Measurements from ENCODE around the gene KBTBD12. TPM values are rescaled to one million over a fixed set of nuclear protein-coding genes. Genes with fewer than 3 reads are reported as not detected.

The KBTBD12 gene
- polyA plus RNA-seq, 1 of the 3 experiments (the other 2 are of a cell fraction), result not detected

DNA sequence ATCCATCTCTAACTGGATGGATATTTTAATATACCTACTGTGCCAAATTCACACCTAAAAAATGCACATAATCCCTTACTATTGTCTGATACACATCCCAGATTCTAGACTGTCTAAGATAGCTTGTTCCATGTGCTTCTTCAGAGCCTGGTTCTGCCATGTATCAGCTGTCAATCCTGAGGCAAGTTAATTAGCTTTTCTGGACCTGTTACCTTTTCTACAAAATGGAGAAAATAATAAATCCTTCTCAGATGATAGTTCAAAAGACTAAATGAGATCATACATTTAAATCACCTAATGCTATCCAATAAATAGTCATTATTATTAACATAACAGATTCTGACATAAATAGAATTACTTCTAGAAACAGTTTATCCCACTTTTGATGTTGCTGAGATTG is 66.1 kb downstream of the KBTBD12 start (continued):
- TF ChIP-seq, protein P1, sequence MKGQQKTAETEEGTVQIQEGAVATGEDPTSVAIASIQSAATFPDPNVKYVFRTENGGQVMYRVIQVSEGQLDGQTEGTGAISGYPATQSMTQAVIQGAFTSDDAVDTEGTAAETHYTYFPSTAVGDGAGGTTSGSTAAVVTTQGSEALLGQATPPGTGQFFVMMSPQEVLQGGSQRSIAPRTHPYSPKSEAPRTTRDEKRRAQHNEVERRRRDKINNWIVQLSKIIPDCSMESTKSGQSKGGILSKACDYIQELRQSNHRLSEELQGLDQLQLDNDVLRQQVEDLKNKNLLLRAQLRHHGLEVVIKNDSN (IDR thresholded peaks at IDR 0.05; ENCODE audit: borderline replicate concordance, low read depth), result no peak

DNA sequence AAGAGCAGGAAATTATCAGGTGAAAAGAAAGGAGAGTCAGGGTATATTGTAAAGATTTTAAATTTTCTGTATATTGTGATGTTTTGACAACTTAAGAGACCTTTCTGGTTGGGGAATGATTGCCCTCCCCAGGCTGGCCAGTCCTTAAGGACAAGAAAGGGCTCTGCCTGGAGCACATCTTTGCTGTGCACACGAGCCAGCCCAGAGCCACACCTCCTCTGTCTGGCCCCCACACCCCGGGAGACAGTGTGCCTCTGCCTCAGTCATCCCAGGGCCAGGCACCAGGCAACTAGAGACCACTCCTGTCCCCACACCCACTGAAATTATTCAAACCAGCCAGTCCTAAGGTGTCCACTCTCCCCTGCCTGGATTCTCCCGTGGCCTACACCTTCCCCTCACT is 67.1 kb downstream of the KBTBD12 start:
- Histone ChIP-seq H3K36me3 (replicated peaks in 1 of 2; ENCODE audit: control insufficient read depth in 1 of 2, insufficient read depth in 2 of 2, low read length in 1 of 2) (no peaks in the 10 kb centered on the region), H3K27ac (ENCODE audit: low read depth in 2 of 2, low read length in 1 of 2) (no peak overlapping the region), H3K4me3 (ENCODE audit: low read depth in 2 of 2, low read length in 1 of 2) (no peak overlapping the region), H4K20me1 (ENCODE audit: insufficient read depth) (no peaks in the 10 kb centered on the region), H3K9me3 (no peaks in the 10 kb centered on the region), H2AFZ (ENCODE audit: low read depth) (no peak overlapping the region), H3K79me2 (ENCODE audit: insufficient read depth) (no peaks in the 10 kb centered on the region), H3K4me2 (no peak overlapping the region), H3K27me3 (ENCODE audit: insufficient read depth) (no peaks in the 10 kb centered on the region), H3K4me1 (ENCODE audit: control insufficient read depth in 1 of 2, insufficient read depth in 2 of 2, low read depth in 1 of 2, low read length in 1 of 2) (peaks cover 0 to 4% of the 10 kb centered on the region in 2 experiments; a peak in 1 of 4 replicates), H3F3A (replicated peaks; ENCODE audit: insufficient read depth) (no peaks in the 10 kb centered on the region), H3K9me2 (no peaks in the 10 kb centered on the region), H3K9ac (no peak overlapping the region)
- no peak for DNase-seq
- ChIA-PET POLR2A (no interaction called here), CTCF (interaction anchor here (1.0 kb wide), 1 partner anchor 88 kb away, joined by 3 read pairs; no protein-coding TSS in a partner anchor)
- TF ChIP-seq EZH2phosphoT487 (IDR thresholded peaks at IDR 0.05; ENCODE audit: borderline replicate concordance, low read depth) (no peak), POLR2AphosphoS5 (IDR thresholded peaks at IDR 0.05; ENCODE audit: low read depth, low read length) (no peak), FOXM1 (IDR thresholded peaks at IDR 0.05; ENCODE audit: low read depth) (no peak), RCOR1 (IDR thresholded peaks at IDR 0.05; ENCODE audit: low read length) (no peak), TCF12 (IDR thresholded peaks at IDR 0.05) (no peak), SIN3A (IDR thresholded peaks at IDR 0.05; ENCODE audit: borderline replicate concordance, low read depth, low read length) (no peak), TAF1 (IDR thresholded peaks at IDR 0.05; ENCODE audit: borderline replicate concordance, low read depth, low read length) (no peak), MEF2A (IDR thresholded peaks at IDR 0.05; ENCODE audit: borderline replicate concordance, low read depth) (no peak), NFIC (IDR thresholded peaks at IDR 0.05; ENCODE audit: borderline replicate concordance) (no peak)
- TF ChIP-seq, protein P2, sequence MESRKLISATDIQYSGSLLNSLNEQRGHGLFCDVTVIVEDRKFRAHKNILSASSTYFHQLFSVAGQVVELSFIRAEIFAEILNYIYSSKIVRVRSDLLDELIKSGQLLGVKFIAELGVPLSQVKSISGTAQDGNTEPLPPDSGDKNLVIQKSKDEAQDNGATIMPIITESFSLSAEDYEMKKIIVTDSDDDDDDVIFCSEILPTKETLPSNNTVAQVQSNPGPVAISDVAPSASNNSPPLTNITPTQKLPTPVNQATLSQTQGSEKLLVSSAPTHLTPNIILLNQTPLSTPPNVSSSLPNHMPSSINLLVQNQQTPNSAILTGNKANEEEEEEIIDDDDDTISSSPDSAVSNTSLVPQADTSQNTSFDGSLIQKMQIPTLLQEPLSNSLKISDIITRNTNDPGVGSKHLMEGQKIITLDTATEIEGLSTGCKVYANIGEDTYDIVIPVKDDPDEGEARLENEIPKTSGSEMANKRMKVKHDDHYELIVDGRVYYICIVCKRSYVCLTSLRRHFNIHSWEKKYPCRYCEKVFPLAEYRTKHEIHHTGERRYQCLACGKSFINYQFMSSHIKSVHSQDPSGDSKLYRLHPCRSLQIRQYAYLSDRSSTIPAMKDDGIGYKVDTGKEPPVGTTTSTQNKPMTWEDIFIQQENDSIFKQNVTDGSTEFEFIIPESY (IDR thresholded peaks at IDR 0.05; ENCODE audit: borderline replicate concordance, low read depth), result no peak
- TF ChIP-seq, protein P3, sequence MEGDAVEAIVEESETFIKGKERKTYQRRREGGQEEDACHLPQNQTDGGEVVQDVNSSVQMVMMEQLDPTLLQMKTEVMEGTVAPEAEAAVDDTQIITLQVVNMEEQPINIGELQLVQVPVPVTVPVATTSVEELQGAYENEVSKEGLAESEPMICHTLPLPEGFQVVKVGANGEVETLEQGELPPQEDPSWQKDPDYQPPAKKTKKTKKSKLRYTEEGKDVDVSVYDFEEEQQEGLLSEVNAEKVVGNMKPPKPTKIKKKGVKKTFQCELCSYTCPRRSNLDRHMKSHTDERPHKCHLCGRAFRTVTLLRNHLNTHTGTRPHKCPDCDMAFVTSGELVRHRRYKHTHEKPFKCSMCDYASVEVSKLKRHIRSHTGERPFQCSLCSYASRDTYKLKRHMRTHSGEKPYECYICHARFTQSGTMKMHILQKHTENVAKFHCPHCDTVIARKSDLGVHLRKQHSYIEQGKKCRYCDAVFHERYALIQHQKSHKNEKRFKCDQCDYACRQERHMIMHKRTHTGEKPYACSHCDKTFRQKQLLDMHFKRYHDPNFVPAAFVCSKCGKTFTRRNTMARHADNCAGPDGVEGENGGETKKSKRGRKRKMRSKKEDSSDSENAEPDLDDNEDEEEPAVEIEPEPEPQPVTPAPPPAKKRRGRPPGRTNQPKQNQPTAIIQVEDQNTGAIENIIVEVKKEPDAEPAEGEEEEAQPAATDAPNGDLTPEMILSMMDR (IDR thresholded peaks at IDR 0.05), result no peak
- TF ChIP-seq, protein P4, sequence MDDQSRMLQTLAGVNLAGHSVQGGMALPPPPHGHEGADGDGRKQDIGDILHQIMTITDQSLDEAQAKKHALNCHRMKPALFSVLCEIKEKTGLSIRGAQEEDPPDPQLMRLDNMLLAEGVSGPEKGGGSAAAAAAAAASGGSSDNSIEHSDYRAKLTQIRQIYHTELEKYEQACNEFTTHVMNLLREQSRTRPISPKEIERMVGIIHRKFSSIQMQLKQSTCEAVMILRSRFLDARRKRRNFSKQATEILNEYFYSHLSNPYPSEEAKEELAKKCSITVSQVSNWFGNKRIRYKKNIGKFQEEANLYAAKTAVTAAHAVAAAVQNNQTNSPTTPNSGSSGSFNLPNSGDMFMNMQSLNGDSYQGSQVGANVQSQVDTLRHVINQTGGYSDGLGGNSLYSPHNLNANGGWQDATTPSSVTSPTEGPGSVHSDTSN (IDR thresholded peaks at IDR 0.05), result no peak
- TF ChIP-seq, protein P5, sequence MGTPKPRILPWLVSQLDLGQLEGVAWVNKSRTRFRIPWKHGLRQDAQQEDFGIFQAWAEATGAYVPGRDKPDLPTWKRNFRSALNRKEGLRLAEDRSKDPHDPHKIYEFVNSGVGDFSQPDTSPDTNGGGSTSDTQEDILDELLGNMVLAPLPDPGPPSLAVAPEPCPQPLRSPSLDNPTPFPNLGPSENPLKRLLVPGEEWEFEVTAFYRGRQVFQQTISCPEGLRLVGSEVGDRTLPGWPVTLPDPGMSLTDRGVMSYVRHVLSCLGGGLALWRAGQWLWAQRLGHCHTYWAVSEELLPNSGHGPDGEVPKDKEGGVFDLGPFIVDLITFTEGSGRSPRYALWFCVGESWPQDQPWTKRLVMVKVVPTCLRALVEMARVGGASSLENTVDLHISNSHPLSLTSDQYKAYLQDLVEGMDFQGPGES (IDR thresholded peaks at IDR 0.05; ENCODE audit: low read depth, low read length), result no peak
- WGBS (ENCODE audit: low lambda C conversion rate), result 7% methylated on average over 1 of the region's 3 CpGs
